Endothelial cell of umbilical vein (primary cell): ENCODE measurements around the gene BTN1A1. TPM values are rescaled to one million over a fixed set of nuclear protein-coding genes. Genes with fewer than 3 reads are reported as not detected.

Experiments used
- BruUV-seq: library from RNA; stranded (reverse); fragments of 400-500 nt; replicated peaks from 2 replicates; lab custom pipeline; 2021; lab: Mats Ljungman, UMichigan
- CTCF ChIA-PET: fragments of 300-600, 350-600 bp; sonication (Branson Sonifier 250); formaldehyde crosslinking; loops from one replicate; lab custom pipeline; 2021; ENCODE audit warnings: antibody characterized with exemption, inconsistent platforms; lab: Charles Lee
- POLR2A ChIA-PET: fragments of 300-600, 350-600 bp; sonication (Branson Sonifier 250); formaldehyde crosslinking; loops from one replicate; lab custom pipeline; 2021; ENCODE audit warnings: antibody characterized with exemption, inconsistent platforms; lab: Charles Lee
- DNase-seq: peaks from one replicate; pipeline ENCODE4 v3.0.0-alpha.2; 2011; ENCODE audit warnings: low read depth, low spot score
- FAIRE-seq: peaks from 2 replicates; lab custom pipeline; 2011; peaks lifted over from hg19 to GRCh38; lab: Jason Lieb, UNC
- H2AFZ ChIP-seq: 2 replicates; pipeline ENCODE4 v1.6.0; 2012; ENCODE audit warnings: low read depth, low read length, control low read depth, inconsistent platforms
- H3K27ac ChIP-seq: 2 replicates; pipeline ENCODE4 v1.5.1; 2011; ENCODE audit warnings: low read depth, mild to moderate bottlenecking, control low read depth, low read length, moderate library complexity; ENCODE audit not compliant: insufficient read depth
- H3K27me3 ChIP-seq, 2 experiments: 2 replicates each; pipeline versions ENCODE4 v1.6.0 to v1.6.1; 2011; ENCODE audit warnings: low read length in 2 of 2, mixed read lengths in 1 of 2; ENCODE audit not compliant: control insufficient read depth in 2 of 2, insufficient read depth in 2 of 2
- H3K36me3 ChIP-seq, 2 experiments: 2 replicates in 1 of 2; 3 replicates in 1 of 2; pipeline ENCODE4 v1.5.1; 2011; ENCODE audit warnings: low read length in 2 of 2, mild to moderate bottlenecking in 1 of 2, moderate library complexity in 1 of 2; ENCODE audit not compliant: control insufficient read depth in 2 of 2, insufficient read depth in 2 of 2; ENCODE audit errors: extremely low read depth in 1 of 2
- H3K4me1 ChIP-seq: 3 replicates; pipeline ENCODE4 v1.5.1; 2011; ENCODE audit warnings: mild to moderate bottlenecking, low read length; ENCODE audit not compliant: control insufficient read depth, insufficient read depth; ENCODE audit errors: extremely low read depth
- H3K4me2 ChIP-seq: 2 replicates; pipeline ENCODE4 v1.6.1; 2011; ENCODE audit warnings: low read length, control low read depth, mixed read lengths; ENCODE audit not compliant: insufficient read depth
- H3K4me3 ChIP-seq, 3 experiments: fragments of 200-600 bp in 1 of 3; sonication (generic), shearing (Covaris generic) in 1 of 3; replicated peaks in 1 of 3; 2 replicates each; pipeline ENCODE4 v1.5.1; 2011 to 2016; ENCODE audit warnings: control low read depth in 3 of 3, low read length in 3 of 3, mild to moderate bottlenecking in 2 of 3, inconsistent platforms in 1 of 3, low read depth in 1 of 3, moderate library complexity in 1 of 3; ENCODE audit not compliant: insufficient read depth in 1 of 3
- H3K79me2 ChIP-seq: 2 replicates; pipeline ENCODE4 v1.6.0; 2012; ENCODE audit warnings: low read length, inconsistent platforms; ENCODE audit not compliant: control insufficient read depth, insufficient read depth
- H3K9ac ChIP-seq: replicated peaks from 2 replicates; pipeline ENCODE3; 2011; ENCODE audit warnings: low read length, control low read depth; ENCODE audit not compliant: insufficient read depth; ENCODE audit errors: extremely low read depth
- H3K9me1 ChIP-seq: replicated peaks from 3 replicates; pipeline ENCODE4 v1.6.0; 2011; ENCODE audit warnings: mild to moderate bottlenecking, low read length; ENCODE audit not compliant: control insufficient read depth, insufficient read depth; ENCODE audit errors: extremely low read depth
- H3K9me3 ChIP-seq: replicated peaks from 2 replicates; pipeline ENCODE4 v1.5.1; 2012; ENCODE audit warnings: low read length, inconsistent platforms; ENCODE audit not compliant: control insufficient read depth, insufficient read depth
- H4K20me1 ChIP-seq: replicated peaks from 2 replicates; pipeline ENCODE3; 2011; ENCODE audit warnings: mild to moderate bottlenecking, low read length; ENCODE audit not compliant: control insufficient read depth, insufficient read depth; ENCODE audit errors: extremely low read depth
- CTCF ChIP-seq, 2 donors: IDR thresholded peaks; 1 replicate in 1 of 2; 2 replicates in 1 of 2; pipeline ENCODE4 v1.5.1; 2011; ENCODE audit warnings: low read length in 2 of 2, mild to moderate bottlenecking in 2 of 2, moderate library complexity in 2 of 2, control low read depth in 1 of 2, inconsistent platforms in 1 of 2, low read depth in 1 of 2; ENCODE audit not compliant: insufficient read depth in 1 of 2; ENCODE audit errors: extremely low read depth in 1 of 2
- FOS ChIP-seq: IDR thresholded peaks from 2 replicates; pipeline ENCODE4 v1.6.1; 2011; ENCODE audit warnings: mild to moderate bottlenecking, low read length, moderate library complexity, borderline replicate concordance; ENCODE audit not compliant: insufficient read depth
- JUN ChIP-seq: IDR thresholded peaks from 2 replicates; pipeline ENCODE4 v1.6.1; 2011; ENCODE audit warnings: borderline replicate concordance, low read depth; ENCODE audit not compliant: insufficient read length, insufficient read depth
- POLR2AphosphoS5 ChIP-seq: IDR thresholded peaks from 2 replicates; pipeline ENCODE4 v1.6.1; 2012; ENCODE audit warnings: low read depth, mild to moderate bottlenecking, control low read depth, low read length, moderate library complexity; ENCODE audit not compliant: insufficient read depth
- dilution Hi-C: fragments of 300-500 bp; cut with MboI; formaldehyde crosslinking; loops from one replicate; pipeline ENCODE4 v1.15.0; 2019; ENCODE audit warnings: low sequenced_read_pairs; ENCODE audit not compliant: extremely low pct_ligation_motif_present
- intact Hi-C: fragments of 100-400 bp; cut with micrococcal nuclease; formaldehyde crosslinking; loops from one replicate; pipeline ENCODE4 v1.10.0; 2022
- polyA plus RNA-seq, 4 experiments: library from polyadenylated mRNA; depleted of rRNA in 3 of 4; stranded (reverse) in 3 of 4; unstranded in 1 of 4; fragments of >200 nt; gene quantifications; 2 replicates each; pipeline versions ENCODE4 v1.2.1 to v1.2.3, GENCODE V29; 2011 to 2012; ENCODE audit warnings: missing spikeins in 1 of 4
- total RNA-seq: library from RNA; stranded (reverse); gene quantifications from 2 replicates; pipeline ENCODE4 v1.2.3, GENCODE V29; 2021

The BTN1A1 gene
- total and polyA plus RNA-seq, 2 donors (not counting 3 experiments of a cell fraction or from before 2014, with no cell fraction given): not detected

GRCh38 chr6:26543953-26544352 lies 43.9 kb downstream of the BTN1A1 start:
- ChIA-PET POLR2A (interaction anchor here (0.7 kb wide), 1 partner anchor 198 kb away, joined by 8 read pairs; no protein-coding TSS in a partner anchor), CTCF (interaction anchor here (1.0 kb wide), 1 partner anchor 202 kb away, joined by 6 read pairs; no protein-coding TSS in a partner anchor)
- BruUV-seq: no TSS peak
- H3K36me3 ChIP-seq: peaks cover 0 to 2% of the 10 kb centered on the region in 2 experiments
- H3K4me3 ChIP-seq: no peak overlapping the region
- intact Hi-C loops (no loop called here), dilution Hi-C loops (loop anchor here (25.0 kb wide), 1 partner anchor 207 kb away; no protein-coding TSS in a partner anchor)
- no peaks in the 10 kb centered on the region for H3K27me3 ChIP-seq
- H3K79me2 ChIP-seq: peaks cover 15% of the 10 kb centered on the region
- no peak overlapping the region for H3K27ac ChIP-seq
- H3K9me1 ChIP-seq: no peaks in the 10 kb centered on the region
- no peak overlapping the region for H3K4me2 ChIP-seq
- no peaks in the 10 kb centered on the region for H4K20me1 ChIP-seq
- H3K4me1 ChIP-seq: peaks cover 3% of the 10 kb centered on the region
- H2AFZ ChIP-seq: no peak overlapping the region
- H3K9me3 ChIP-seq: no peaks in the 10 kb centered on the region
- no peak for TF ChIP-seq JUN
- peak; percentile 18 to 35 for TF ChIP-seq CTCF (IDR thresholded peaks at IDR 0.05; ENCODE audit: extremely low read depth in 1 of 2, insufficient read depth in 1 of 2, low read depth in 1 of 2, low read length in 2 of 2)
- FAIRE-seq (peak; percentile 4), DNase-seq (peak; percentile 21)
- no peak overlapping the region for H3K9ac ChIP-seq

GRCh38 chr6:26544473-26544872 lies 44.4 kb downstream of the BTN1A1 start:
- no peak overlapping the region for H2AFZ ChIP-seq
- H3K9ac ChIP-seq: no peak overlapping the region
- TF ChIP-seq POLR2AphosphoS5 (no peak), FOS (no peak), JUN (no peak)
- DNase-seq (no peak), FAIRE-seq (no peak)
- POLR2A ChIA-PET: no interaction called here
- peaks cover 0 to 2% of the 10 kb centered on the region in 2 experiments for H3K36me3 ChIP-seq
- H3K4me2 ChIP-seq: no peak overlapping the region
- BruUV-seq: no TSS peak
- H3K9me3 ChIP-seq: no peaks in the 10 kb centered on the region
- intact Hi-C loops (no loop called here), dilution Hi-C loops (loop anchor here (25.0 kb wide), 1 partner anchor 207 kb away; no protein-coding TSS in a partner anchor)
- no peaks in the 10 kb centered on the region for H3K9me1 ChIP-seq
- H3K27ac ChIP-seq: no peak overlapping the region
- no peak overlapping the region for H3K4me3 ChIP-seq
- peaks cover 10% of the 10 kb centered on the region for H3K79me2 ChIP-seq
- CTCF ChIA-PET: interaction anchor here (1.4 kb wide), 1 partner anchor 203 kb away, joined by 8 read pairs; no protein-coding TSS in a partner anchor
- no peaks in the 10 kb centered on the region for H3K27me3 ChIP-seq
- no peaks in the 10 kb centered on the region for H4K20me1 ChIP-seq
- H3K4me1 ChIP-seq: no peaks in the 10 kb centered on the region
